Stimulated activated naive CD8-positive, alpha-beta T cell treated with anti-CD3 and anti-CD28 coated beads, Interleukin-15, Interleukin-2, amounts not matched to agents 100 U/mL and 50 U/mL, for 24 hours (primary cell): ENCODE measurements around the gene MAN2C1.

Experiments used
- ATAC-seq: fragments of 150-1000 bp; cut with Tn5 transposase; one replicate; pipeline ENCODE4 v1.10.0; 2021
- DNase-seq: peaks from one replicate; pipeline ENCODE4 v3.0.0; 2021

Gene MAN2C1

GRCh38 chr15:75307778-75308390 is 60.5 kb downstream of the MAN2C1 start:
- ATAC-seq (peak; percentile 73), DNase-seq (peak; percentile 35)

GRCh38 chr15:75306188-75306587 is 62.2 kb downstream of the MAN2C1 start:
- no peak for ATAC-seq
- DNase-seq: no peak
